Measurements from ENCODE around the gene CYSRT1.

CYSRT1 gene

GRCh38 chr9:137212520-137212919 is 12.5 kb upstream of the CYSRT1 start:
- DNase-seq (ENCODE audit: low read depth), result no peak

- no peak for DNase-seq (ENCODE audit: low read depth)
Observed at GRCh38 chr9:137213160-137214060, 11.6 kb upstream of the CYSRT1 start.

GRCh38 chr9:137214620-137215019 is 10.4 kb upstream of the CYSRT1 start:
- DNase-seq (ENCODE audit: low read depth), result no peak

- DNase-seq (ENCODE audit: low read depth), result no peak
Observed at GRCh38 chr9:137215196-137215986, 9.6 kb upstream of the CYSRT1 start.

- no peak for DNase-seq (ENCODE audit: low read depth)
Observed at GRCh38 chr9:137216188-137216965, 8.6 kb upstream of the CYSRT1 start.

- DNase-seq (ENCODE audit: low read depth), result no peak
Observed at GRCh38 chr9:137217276-137218211, 7.4 kb upstream of the CYSRT1 start.

GRCh38 chr9:137218212-137218753 is 6.7 kb upstream of the CYSRT1 start:
- DNase-seq (ENCODE audit: low read depth), result no peak

- no peak for DNase-seq (ENCODE audit: low read depth)
Observed at GRCh38 chr9:137218754-137219271, 6.2 kb upstream of the CYSRT1 start.

GRCh38 chr9:137219757-137220316 is 5.1 kb upstream of the CYSRT1 start:
- no peak for DNase-seq (ENCODE audit: low read depth)

- DNase-seq (ENCODE audit: low read depth), result no peak
Observed at GRCh38 chr9:137220317-137221094, 4.5 kb upstream of the CYSRT1 start.

- DNase-seq (ENCODE audit: low read depth), result no peak
Observed at GRCh38 chr9:137221095-137221505, 3.9 kb upstream of the CYSRT1 start.

GRCh38 chr9:137221506-137222111 is 3.4 kb upstream of the CYSRT1 start:
- DNase-seq (ENCODE audit: low read depth), result no peak

- no peak for DNase-seq (ENCODE audit: low read depth)
Observed at GRCh38 chr9:137222190-137223077, 2.5 kb upstream of the CYSRT1 start, which contains the start of gene RNF208. TSS of gene RNF208 (minus strand) at chr9:137222240. CDS start at chr9:137221212, 1,028 bp downstream.

GRCh38 chr9:137223078-137223970 is 1.6 kb upstream of the CYSRT1 start:
- DNase-seq (ENCODE audit: low read depth), result peak; percentile 95

GRCh38 chr9:137225699-137226331 is 841 bp downstream of the CYSRT1 start:
- DNase-seq (ENCODE audit: low read depth), result no peak

GRCh38 chr9:137226338-137227053 is 1.5 kb downstream of the CYSRT1 start:
- no peak for DNase-seq (ENCODE audit: low read depth)
